ENCODE results near the gene GSK3B.

The GSK3B gene

DNA sequence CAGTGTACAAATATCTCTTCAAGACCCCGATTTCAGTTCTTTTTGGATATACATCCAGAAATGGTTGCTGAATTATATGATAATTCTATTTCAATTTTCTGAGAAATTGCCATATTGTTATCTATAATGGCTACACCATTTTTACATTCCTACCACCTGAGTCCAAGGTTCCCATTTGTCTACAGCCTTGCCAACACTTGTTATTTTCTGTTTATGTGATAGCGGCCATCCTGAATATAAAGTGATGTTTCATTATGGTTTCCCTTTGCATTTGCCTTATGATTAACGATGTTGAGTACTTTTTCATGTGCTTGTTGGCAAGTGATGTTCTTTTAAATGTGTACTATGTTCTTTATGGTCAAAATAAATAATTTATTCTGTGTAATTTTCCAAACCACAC is 303.9 kb downstream of the GSK3B start:
- H3K4me3 ChIP-seq (replicated peaks in 1 of 2; ENCODE audit: low read depth in 2 of 2, low read length in 2 of 2): no peak overlapping the region
- DNase-seq (ENCODE audit: low read depth in 2 of 2): no peak
- TF ChIP-seq, protein P1, sequence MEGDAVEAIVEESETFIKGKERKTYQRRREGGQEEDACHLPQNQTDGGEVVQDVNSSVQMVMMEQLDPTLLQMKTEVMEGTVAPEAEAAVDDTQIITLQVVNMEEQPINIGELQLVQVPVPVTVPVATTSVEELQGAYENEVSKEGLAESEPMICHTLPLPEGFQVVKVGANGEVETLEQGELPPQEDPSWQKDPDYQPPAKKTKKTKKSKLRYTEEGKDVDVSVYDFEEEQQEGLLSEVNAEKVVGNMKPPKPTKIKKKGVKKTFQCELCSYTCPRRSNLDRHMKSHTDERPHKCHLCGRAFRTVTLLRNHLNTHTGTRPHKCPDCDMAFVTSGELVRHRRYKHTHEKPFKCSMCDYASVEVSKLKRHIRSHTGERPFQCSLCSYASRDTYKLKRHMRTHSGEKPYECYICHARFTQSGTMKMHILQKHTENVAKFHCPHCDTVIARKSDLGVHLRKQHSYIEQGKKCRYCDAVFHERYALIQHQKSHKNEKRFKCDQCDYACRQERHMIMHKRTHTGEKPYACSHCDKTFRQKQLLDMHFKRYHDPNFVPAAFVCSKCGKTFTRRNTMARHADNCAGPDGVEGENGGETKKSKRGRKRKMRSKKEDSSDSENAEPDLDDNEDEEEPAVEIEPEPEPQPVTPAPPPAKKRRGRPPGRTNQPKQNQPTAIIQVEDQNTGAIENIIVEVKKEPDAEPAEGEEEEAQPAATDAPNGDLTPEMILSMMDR (IDR thresholded peaks at IDR 0.05; ENCODE audit: low read depth, low read length): no peak

DNA sequence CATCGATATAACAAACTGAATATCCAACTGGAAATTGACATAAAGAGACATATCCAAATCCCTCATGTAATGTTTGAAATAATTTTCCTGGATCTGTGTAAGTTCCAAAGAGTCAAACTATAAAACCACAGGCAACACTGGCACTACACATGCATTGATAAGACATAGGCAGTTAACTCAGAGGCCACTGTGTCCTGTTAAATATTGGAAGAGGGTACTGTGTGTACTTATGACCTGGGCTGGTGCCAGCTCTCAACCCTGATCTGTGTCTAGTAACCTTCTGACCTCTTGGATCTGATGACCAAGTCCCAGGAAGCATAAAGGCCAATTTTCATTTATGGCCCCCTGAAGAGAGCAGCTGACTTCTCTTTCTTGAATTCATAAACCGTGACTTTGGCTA is 307.8 kb downstream of the GSK3B start:
- H3K4me3 ChIP-seq (replicated peaks in 1 of 2; ENCODE audit: low read depth in 2 of 2, low read length in 2 of 2): no peak overlapping the region
- DNase-seq (ENCODE audit: low read depth in 2 of 2): no peak
- TF ChIP-seq, protein P1 (IDR thresholded peaks at IDR 0.05; ENCODE audit: low read depth, low read length): no peak

DNA sequence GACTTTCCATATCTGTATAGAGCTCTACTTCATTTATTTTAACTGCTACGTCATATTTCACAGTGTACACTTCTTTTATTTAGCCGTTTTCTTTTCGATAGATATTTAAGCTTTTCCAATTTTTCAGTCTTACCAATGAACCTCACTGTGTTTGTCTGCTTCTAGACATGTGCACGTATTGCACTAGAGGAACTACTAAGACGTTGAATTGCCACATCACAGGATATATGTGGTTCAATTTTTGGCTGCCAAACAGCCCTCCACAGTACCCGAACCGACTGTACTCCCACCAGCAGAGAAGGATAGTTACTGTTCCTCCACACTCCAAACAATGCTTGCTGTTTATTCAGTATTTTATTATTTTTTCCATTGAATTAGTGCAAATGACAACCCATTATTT is 310.4 kb downstream of the GSK3B start:
- no peak overlapping the region for H3K4me3 ChIP-seq (replicated peaks in 1 of 2; ENCODE audit: low read depth in 2 of 2, low read length in 2 of 2)
- DNase-seq (ENCODE audit: low read depth in 2 of 2): no peak
- TF ChIP-seq, protein P1 (IDR thresholded peaks at IDR 0.05; ENCODE audit: low read depth, low read length): no peak

DNA sequence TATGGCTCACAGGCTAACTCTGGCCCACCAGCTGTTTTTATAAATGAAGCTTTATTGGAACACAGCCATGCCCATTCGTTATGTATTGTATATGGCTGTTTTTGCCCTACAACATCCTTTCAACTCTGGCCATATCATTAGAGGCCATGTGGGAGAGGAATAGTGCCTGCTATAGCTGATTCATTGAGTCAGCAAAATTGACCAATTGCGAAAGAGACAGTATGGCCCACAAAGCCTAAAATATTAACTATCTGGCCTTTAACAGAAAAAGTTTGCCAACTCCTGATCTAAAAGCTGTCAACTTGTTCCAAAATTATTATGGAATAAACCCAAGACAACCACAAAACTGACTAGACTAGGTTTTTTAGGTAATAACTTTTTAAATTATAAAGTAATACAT is 311.0 kb downstream of the GSK3B start:
- TF ChIP-seq, protein P1 (IDR thresholded peaks at IDR 0.05; ENCODE audit: low read depth, low read length): no peak
- no peak overlapping the region for H3K4me3 ChIP-seq (replicated peaks in 1 of 2; ENCODE audit: low read depth in 2 of 2, low read length in 2 of 2)
- no peak for DNase-seq (ENCODE audit: low read depth in 2 of 2)

DNA sequence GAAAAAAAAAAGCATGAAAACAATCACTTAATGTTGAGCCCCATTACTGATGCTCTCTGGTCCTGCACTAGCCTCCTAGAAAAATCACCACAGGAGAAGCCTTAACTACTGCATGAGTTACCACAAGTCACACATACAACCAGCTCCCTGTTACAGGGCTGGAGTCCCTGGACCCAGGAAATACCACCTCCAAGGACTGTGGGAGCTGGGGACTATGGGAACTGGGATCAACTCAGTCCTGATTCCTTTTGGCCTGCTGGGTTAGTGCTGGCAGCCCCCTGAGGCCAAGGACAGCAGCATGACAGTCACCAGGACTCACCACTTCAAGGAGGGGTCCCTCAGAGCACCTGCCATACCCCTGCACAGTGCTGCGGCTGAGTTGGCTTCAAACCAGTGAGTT is 311.8 kb downstream of the GSK3B start:
- DNase-seq (ENCODE audit: low read depth in 2 of 2): no peak
- H3K4me3 ChIP-seq (replicated peaks in 1 of 2; ENCODE audit: low read depth in 2 of 2, low read length in 2 of 2): no peak overlapping the region
- TF ChIP-seq, protein P1 (IDR thresholded peaks at IDR 0.05; ENCODE audit: low read depth, low read length): no peak

DNA sequence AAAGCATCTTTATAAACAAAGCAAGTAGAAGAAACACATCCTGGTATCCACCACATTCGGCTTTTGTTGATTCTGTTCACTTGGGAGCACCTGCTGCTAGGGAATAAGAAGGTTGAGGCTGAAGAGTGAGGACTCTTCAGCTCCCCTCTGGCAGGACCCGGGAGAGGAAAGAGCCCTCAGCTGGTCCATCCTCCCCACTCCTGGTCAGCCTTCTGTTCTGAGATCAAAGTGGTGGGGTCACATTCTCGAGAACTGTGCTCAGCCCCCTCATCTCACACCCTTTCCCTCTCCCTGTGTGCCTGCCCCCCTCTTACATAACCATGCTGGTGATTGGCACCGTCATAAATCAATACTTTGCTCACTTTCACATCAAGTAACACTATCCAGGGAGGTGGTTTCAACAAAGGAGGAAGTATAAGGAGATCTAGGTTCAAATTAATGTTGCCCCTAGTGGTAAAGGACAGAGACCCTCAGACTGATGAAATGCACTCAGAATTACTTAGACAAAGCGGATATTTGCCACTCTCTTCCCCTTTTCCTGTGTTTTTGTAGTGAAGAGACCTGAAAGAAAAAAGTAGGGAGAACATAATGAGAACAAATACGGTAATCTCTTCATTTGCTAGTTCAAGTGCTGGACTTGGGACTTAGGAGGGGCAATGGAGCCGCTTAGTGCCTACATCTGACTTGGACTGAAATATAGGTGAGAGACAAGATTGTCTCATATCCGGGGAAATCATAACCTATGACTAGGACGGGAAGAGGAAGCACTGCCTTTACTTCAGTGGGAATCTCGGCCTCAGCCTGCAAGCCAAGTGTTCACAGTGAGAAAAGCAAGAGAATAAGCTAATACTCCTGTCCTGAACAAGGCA is 312.7 kb downstream of the GSK3B start, which contains the start of gene NR1I2:
TSS of gene NR1I2 (plus strand) at position 772 of the 869 bp plus-strand sequence.
- H3K4me3 ChIP-seq (replicated peaks in 1 of 2; ENCODE audit: low read depth in 2 of 2, low read length in 2 of 2): no peak within 1 kb of the TSS
- TF ChIP-seq, protein P1 (IDR thresholded peaks at IDR 0.05; ENCODE audit: low read depth, low read length): no peak
- no peak for DNase-seq (ENCODE audit: low read depth in 2 of 2)

Measured in cardiac fibroblast (primary cell).